GM19372 (cell line): ENCODE data around the gene TMEM92.

Experiments
- ATAC-seq: cut with Tn5 transposase; IDR thresholded peaks from one replicate; pipeline ENCODE4 v1.9.1; 2021; ENCODE audit warnings: mild to moderate bottlenecking, low read depth, moderate library complexity; ENCODE audit not compliant: unreplicated experiment

TMEM92 gene

DNA sequence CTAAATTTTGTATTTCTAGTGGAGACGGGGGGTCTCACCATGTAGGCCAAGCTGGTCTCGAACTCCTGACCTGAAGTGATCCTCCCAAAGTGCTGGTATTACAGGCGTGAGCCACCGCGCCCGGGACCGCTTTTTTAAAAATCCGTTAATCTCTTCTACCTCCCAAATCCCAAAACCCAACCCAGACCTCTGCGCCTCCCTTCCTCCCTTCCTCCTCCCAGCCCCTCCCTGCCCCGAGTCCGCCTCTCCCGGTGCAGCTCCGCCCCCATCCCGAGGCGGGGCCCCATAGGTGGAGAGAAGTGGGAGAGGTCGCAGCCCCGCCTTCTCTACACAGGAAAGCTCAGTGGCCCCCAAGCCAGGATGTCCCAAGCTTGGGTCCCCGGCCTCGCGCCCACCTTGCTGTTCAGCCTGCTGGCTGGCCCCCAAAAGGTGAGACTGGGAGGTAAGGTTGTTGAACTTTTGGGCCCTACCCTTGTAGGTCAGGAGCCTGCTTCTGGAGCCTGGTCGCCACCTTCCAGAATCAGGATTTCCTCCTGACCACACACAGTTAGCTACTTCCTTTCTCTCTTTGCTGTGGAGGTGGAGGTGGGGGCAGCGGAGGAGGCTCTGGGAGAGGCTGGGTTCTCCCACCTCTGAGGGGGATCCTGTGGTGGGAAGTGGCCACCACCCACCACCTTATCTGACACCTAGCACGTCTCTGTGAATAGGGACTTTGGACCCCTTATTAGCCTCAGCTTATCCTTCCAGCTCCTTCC, at the start of gene TMEM92:
Gene TMEM92, plus strand, starts transcription at position 325 of the 755 bp plus-strand sequence. Its CDS starts 36 bp downstream, at position 361.
- ATAC-seq = no peak

DNA sequence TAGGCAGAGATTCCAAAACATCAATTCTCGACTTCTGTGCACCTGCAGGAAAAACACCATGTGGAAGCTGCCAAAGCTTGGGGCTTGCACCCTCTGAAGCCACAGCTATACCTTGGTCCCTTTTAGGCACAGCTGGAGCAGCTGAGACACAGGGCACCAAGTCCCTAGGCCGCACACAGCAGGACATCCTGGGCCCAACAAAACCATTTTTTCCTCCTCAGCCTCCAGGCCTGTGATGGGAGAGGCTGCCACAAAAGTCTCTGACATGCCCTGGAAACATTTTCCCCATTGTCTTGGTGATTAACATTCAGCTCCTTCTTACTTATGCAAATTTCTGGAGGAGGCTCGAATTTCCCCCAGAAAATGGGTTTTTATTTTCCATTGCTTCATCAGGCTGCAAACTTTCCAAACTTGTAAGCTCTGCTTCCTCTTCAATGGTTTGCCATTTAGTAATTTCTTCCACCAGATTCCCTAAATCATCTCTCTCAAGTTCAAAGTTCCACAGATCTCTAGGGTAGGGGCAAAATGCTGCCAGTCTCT, 48.5 kb upstream of the TMEM92 start:
- no peak for ATAC-seq

DNA sequence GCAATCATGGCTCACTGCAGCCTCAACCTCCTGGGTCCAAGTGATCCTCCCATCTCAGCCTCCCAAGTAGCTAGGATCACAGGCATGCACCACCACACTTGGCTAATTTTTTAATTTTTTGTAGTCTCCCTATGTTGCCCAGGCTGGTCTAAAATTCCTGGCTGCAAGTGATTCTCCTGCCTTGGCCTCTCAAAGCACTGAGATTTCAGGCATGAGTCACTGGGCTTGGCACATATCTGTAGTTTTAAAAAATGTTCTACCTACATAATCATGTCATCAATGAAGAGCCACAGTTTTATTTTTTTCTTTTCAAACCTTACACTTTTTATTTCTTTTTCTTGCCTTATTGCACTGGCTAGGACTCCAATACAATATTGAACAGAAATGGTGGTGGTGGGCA, 39.7 kb upstream of the TMEM92 start:
- no peak for ATAC-seq

DNA sequence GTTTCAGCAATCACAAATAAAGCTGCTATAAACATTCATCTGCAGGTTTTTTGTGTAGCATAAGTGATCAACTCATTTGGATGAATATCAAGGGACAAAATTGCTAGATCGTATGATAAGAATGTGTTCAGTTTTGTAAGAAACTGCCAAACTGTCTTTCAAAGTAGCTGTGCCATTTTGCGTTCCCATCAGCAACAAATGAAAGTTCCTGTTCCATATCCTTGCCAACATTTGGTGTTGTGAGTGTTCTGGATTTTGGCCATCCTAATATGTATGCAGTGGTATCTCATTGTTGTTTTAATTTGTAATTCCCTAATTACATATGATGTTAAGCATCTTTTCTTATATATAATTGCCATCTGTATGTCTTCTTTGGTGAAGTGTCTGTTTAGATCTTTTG, 36.4 kb upstream of the TMEM92 start:
- no peak for ATAC-seq

DNA sequence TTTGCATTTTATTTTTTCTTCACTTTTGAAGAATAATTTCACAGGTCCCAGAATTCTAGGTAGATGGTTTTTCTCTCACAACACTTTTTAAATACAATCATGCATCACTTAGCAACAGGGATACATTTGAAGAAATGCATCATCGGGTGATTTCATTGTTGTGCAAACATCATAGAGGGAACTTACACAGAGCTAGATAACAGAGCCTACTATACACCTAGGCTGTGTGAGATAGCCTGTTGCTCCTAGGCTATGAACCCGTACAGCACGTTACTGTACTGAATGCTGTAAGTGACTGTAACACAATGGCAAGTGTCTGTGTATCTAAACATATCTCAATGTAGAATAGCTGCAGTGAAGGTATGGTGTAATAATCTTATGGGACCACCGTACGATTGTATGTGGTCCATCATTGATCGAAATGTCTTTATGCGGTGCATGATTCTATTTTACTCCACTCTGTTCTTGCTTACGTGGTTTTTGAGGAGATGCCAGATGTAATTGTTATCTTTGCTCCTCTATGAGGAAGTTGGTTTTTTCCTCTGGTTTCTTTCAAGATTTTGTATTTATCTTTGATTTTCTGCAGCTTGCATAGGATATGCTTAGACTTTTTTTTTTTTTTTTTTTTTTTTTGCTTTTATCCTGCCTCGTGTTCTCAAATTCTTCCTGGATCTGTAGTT, 35.5 kb upstream of the TMEM92 start:
- no peak for ATAC-seq

DNA sequence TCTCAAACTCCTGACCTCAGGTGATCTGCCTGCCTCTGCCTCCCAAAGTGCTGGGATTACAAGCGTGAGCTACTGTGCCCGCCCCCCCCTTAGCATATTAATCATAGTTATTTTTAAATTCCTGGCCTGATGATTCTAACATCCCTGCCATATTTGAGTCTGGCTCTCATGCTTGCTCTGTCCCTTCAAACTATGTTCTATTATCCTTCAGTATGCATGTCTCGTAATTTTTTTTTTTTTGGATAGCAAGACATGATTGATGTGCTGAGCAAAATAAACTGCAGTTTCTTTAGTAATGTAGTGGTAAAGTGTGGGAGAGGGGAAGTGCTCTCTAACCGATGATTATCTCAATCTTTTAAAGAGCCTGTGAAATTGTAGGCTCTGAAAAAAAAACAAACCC, 34.3 kb upstream of the TMEM92 start:
- ATAC-seq = no peak

DNA sequence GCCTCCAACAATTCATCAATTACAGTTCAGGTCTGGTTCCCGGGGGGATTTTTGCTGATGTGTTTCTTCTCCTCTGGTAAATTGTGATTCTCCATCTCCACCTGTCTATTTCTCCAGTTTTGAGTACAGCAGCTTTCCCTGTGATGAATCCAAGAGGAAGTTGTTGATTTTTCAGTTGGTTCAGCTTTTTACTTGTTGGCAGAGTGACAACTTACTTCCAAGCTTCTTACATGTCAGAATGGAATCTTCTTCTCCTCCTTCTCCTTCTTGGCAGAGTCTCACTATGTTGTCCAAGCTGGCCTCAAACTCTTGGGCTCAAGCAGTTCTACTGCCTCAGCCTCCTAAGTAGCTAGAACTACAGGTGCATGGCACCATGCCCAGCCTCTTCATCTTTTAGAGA, 33.4 kb upstream of the TMEM92 start:
- ATAC-seq = no peak

DNA sequence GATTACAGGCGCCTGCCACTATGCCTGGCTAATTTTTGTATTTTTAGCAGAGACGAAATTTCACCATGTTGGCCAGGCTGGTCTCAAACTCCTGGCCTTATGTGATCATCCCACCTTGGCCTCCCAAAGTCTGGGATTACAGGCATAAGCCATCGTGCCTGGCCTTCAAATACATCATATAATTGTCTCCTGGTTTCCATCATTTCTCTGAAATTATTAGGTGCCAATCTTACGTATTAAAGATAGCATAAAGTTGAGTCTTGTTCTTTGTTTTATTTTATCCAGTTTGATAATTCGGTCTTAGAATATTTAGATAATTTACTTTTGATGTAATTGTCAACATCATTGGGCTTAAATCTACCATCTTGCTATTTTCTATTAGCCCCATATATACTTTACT, 32.8 kb upstream of the TMEM92 start:
- ATAC-seq = no peak

DNA sequence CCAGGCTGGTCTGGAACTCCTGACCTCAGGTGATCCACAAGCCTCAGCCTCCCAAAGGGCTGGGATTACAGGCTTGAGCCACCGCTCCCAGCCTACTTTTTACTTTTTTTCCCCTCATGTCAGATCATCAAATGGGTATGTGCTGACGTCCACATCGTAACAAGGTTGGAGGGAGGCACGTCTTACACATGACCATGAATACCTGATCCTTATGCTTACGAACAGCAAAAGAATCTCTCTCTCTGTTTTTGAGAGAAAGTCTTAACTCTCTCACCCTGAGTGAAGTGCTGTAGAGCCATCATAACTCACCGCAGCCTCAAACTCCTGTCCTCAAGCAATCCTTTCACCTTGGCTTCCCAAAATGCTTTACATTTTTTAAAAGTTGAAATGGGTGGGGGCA, 29.5 kb upstream of the TMEM92 start:
- ATAC-seq = no peak

DNA sequence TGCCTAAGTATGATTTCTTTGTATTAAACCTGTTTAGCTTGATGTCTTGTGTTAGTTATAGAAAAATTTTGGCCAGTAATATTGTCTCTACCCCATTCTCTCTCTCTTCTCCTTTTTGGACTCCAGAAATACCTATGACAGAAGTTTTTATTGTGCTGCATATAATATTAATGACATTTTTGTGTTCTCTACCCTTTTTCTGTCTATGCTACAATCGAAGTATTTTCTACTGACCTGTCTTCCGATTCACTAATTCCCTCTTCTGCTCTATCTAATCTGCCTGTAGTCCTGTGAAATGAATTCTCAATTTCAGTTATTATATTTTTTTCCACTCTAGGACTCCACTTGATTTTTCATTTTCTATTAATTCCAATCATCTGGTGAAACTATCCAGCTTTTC, 26.0 kb upstream of the TMEM92 start:
- no peak for ATAC-seq

DNA sequence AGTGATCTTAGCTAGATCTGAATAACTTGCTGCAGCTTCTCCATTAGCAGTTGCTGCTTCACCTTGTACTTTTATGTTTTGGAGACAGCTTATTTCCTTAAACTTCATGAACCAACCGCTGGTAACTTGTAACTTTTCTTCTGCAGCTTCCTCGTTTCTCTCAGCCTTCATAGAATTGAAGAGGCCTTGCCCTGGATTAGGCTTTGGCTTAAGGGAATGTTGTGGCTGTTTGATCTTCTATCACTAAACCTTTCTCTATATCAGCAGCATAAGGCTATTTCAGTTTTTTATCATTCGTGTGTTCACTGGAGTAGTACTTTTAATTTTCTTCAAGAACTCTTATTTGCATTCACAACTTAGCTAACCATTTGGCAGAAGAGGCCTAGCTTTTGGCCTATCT, 21.5 kb upstream of the TMEM92 start:
- no peak for ATAC-seq

DNA sequence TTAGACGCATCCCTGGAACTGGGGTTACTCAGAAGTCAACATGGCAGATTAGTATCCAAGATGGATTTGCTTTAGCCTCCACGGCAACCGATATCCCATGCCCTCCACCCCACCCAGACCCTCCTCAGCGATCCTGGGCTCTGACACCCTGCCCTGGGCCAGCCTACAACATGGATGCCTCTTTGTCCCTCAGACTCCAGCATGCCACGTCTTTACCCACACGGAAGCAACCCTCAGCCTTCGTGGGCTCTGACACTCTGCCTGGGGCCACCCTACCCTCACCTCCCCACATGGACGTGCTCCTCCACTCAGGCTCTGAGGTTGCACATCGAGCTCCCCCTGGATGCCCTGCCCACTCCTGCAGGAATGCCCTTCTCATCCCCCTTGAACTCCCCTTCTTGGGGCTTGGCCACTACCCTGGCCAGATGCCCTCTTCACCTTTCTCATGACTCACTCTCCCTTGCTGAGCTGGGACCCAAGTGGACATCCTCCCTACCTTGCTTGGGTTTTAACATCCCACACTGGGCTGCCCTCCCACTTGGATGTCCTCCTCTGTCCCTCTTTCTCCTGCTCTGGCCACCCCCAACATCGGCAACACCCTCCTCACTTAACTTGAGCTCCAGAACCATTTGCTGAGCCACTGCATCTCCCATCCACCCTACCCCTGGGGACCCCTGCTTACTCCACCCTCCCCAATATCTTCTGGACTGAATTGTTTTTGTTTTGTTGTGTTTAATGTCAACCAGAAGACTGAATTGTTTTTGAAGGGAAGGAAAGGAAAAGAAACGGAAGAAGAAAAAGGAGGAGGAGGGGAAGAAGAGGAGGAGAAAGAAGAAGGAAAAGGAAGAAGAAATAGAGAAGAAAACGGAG, 18.3 kb upstream of the TMEM92 start:
- ATAC-seq = no peak

DNA sequence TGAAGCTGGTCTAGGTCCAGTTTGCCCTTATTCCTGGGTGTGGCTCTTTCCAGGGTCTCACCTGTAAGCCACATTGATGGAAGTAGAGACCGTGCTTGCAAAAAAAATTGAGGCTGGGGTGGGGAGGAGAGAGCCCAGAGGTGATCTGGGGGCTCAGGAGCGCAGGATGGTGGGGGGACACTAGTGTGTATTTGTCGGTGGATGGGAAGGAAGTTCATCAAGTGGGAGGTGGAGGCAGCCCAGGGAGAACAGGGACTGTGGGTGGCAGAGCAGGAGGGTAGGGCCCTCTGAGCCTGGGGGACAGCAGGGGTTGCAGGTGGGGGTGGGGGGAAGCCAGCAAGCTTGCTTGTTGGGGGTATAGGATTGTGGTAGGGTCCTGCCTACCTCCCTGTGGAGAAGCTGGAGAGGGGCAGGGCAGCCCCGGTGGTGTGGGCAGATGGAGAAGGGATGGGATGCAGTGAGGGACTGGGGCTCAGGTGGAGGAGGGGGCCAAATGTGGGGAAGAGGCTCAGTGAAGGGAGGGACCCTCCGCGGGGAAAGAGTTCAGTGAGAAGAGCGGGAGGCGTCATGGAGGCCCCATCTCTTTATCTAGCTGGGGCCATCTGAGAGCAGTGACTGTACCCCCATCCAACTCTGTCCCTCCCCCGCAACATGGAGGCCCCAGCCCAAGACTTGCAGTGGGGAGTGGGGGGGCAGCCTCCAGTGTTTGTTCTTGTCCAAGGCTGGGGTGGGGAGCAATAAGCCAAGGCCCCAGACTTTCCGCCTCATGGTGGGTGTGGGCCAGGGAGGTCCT, 17.2 kb upstream of the TMEM92 start:
- no peak for ATAC-seq

DNA sequence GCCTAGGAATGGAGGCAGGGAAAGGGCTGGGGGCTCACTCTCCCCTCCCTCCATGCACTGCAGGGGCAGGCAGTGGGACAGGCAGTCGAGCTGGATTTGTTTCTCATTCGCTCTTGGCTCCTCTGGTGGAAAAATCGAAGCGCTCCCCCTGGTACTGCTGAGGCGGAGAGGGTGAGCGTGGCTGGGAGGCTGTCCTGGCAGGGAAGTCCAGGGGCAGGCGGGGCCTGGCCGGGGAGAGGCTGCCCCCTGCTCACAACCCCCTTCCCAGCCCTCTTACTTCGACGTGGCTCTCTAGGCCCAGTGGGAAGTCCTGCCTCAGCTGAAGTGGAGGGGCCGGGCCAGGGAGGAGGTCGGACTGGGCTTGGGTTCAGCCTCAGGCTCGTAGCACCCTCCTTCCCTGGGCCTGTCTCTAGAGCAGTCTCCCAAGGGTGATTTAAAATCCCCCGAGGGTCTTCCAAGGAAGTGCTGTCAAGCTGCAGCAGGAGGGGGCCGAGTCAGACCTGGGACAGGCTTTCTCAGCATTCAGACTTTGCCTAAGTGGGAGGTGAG, 16.5 kb upstream of the TMEM92 start:
- no peak for ATAC-seq

DNA sequence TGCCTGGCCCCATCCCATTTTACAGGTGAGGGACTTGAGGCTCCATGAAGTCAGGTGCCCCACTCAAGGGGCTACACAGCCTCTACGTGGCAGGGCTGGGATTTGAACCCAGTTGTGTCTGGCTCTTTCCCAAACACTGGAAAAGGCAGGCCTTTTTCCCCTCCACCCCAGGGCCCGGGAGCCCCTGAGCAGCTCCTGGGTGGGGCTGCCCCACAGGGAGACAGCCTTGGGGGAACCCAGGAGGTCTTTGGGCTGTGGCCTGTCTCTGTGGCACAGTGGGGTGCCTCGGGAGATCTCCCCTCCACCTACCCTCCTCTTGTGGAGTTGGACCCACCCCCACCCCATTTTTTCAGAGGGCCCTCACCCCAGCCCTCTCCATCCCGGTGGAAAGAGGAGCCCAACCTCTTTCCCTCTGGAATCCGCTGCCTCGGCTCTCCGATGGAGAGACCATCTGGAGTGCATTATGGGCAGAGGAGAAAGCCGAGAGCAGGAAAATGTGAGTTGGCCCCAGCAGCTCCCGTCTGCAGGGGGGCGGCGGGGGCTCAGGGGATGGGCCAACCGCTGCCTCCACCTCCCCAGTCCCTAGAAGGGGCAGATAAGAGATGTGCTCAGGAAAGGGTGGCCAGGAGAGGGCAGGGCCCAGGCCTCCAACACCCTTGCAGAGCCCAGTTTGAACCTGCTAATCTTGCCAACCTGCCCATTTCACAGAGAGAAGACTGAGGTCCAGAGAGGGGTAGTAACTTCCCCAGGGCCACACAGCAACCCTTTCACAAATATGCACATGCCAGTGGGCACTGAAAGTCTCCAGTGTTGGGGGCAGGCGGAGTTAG, 15.4 kb upstream of the TMEM92 start:
- ATAC-seq = no peak

DNA sequence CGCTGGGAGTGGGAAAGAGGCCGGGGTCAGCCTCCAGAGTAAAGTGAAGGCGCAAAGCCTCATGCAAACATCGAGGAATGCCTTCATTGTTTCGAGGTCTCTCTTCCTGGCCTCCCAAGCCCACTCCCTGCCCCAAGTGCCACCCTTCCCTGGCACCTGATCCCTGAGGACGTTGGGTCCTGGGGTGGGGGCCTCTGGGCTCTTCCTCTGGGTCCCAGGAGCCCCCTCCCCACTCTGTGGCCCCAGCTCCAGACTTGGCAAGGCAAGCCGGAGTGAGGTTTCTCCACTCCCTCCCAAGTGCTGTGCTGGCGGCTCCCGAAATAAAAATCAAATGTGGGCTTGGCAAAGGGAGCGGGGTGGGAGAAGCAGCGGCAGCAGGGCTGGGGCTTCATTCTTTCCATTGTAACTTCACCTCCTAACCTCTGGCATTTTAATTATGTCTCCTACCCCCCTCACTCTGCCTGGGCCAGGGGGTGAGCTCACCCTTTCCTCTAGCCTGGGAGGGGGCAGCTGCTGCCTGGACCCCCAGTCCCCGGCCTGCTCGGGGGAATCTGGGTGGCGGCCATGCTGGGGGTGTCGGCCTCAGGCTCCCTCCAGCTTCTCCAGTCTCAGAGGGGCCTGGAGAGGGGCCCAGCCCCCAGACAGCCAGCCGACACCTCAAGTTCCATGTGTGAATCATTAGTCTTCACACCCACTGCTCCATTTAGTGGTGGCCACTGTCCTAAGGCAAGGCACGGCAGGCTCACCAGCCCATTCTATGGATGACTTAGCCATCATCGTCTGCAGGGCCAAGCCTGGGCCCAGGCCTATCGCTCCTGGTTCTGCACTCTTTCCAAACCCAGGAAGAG, 14.6 kb upstream of the TMEM92 start:
- ATAC-seq = no peak

DNA sequence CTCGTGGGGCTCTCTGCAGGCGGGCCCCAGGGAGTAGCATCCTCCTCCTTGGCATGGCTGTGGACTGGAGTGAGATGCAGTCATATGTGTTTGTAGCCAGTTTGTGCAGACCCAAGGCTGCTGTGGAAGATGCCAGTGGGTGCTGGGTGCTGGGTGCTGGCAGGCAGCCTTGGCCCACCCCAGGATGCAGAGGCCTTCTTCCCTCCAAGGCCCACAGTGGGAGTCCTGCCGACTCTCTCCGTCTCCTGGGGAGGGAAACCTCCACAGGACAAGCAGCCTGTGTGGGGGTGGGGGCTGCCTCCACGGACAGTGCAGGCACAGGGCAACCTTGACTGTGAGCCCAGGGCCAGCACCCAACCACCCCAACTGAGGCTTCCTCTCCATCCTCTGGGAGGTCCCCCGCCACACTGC, 13.8 kb upstream of the TMEM92 start:
- no peak for ATAC-seq
